Fibroblast of villous mesenchyme (primary cell): ENCODE measurements around the gene ARMC6. TPM values are rescaled to one million over a fixed set of nuclear protein-coding genes. Genes with fewer than 3 reads are reported as not detected.

Experiments
- DNase-seq: peaks from one replicate; pipeline ENCODE4 v3.0.0-alpha.2; 2010; ENCODE audit warnings: low read depth
- H3K4me3 ChIP-seq: 2 replicates; pipeline ENCODE4 v1.5.1; 2011; ENCODE audit warnings: low read depth, mild to moderate bottlenecking, low read length
- total RNA-seq: library from RNA; depleted of rRNA; stranded (reverse); fragments of >200 nt; gene quantifications from 2 replicates; pipeline ENCODE4 v1.2.3, GENCODE V29; 2012
- TF ChIP-seq, protein P1 (sequence below): IDR thresholded peaks from 2 replicates; pipeline ENCODE4 v1.5.1; 2012; ENCODE audit warnings: low read depth, mild to moderate bottlenecking, low read length; ENCODE audit not compliant: insufficient read depth

The ARMC6 gene
- 37.1 and 42.8 TPM in 2 replicates for total RNA-seq

GRCh38 chr19:19033426-19034203 lies at the start of gene ARMC6, which contains the start of gene SUGP2:
Gene ARMC6 (plus strand): TSS chr19:19033603. CDS start chr19:19034210, 607 bp downstream.
Gene SUGP2 (minus strand): TSS chr19:19033517. CDS start chr19:19031071, 2,446 bp downstream.
- H3K4me3 ChIP-seq = peak within 1 kb of the TSS; percentile 89
- TF ChIP-seq, protein P1, sequence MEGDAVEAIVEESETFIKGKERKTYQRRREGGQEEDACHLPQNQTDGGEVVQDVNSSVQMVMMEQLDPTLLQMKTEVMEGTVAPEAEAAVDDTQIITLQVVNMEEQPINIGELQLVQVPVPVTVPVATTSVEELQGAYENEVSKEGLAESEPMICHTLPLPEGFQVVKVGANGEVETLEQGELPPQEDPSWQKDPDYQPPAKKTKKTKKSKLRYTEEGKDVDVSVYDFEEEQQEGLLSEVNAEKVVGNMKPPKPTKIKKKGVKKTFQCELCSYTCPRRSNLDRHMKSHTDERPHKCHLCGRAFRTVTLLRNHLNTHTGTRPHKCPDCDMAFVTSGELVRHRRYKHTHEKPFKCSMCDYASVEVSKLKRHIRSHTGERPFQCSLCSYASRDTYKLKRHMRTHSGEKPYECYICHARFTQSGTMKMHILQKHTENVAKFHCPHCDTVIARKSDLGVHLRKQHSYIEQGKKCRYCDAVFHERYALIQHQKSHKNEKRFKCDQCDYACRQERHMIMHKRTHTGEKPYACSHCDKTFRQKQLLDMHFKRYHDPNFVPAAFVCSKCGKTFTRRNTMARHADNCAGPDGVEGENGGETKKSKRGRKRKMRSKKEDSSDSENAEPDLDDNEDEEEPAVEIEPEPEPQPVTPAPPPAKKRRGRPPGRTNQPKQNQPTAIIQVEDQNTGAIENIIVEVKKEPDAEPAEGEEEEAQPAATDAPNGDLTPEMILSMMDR = no peak
- peak; percentile 88 for DNase-seq

GRCh38 chr19:18984251-18984650 lies 49.2 kb upstream of the ARMC6 start:
- no peak for DNase-seq
- TF ChIP-seq, protein P1 = no peak
- no peak overlapping the region for H3K4me3 ChIP-seq

DNA sequence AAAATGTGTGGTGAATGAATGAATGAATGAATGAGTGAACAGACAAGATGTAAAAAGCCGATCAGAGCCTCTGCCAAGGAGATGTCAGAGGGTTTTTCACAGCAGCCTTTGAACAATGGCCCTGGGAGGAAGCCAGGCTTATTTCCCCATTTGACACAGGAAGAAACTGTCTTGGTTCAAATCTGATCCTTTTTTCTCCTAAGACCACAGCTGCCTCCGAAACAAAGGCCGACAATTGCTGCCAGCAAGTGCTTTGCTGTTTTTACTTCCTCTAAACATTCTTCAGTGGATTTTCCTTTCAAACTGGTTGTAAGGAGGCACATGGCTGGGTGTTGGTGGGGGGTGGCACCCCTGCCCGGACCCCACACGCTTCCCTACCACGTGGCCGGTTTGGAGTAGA lies 48.1 kb upstream of the ARMC6 start:
- TF ChIP-seq, protein P1 = no peak
- no peak overlapping the region for H3K4me3 ChIP-seq
- DNase-seq = no peak

- H3K4me3 ChIP-seq = no peak overlapping the region
- TF ChIP-seq, protein P1 = no peak
- DNase-seq = no peak
Measured at GRCh38 chr19:18987456-18987855, 45.9 kb upstream of the ARMC6 start.

GRCh38 chr19:18989316-18989715 lies 44.1 kb upstream of the ARMC6 start:
- DNase-seq = no peak
- TF ChIP-seq, protein P1 = no peak
- no peak overlapping the region for H3K4me3 ChIP-seq

DNA sequence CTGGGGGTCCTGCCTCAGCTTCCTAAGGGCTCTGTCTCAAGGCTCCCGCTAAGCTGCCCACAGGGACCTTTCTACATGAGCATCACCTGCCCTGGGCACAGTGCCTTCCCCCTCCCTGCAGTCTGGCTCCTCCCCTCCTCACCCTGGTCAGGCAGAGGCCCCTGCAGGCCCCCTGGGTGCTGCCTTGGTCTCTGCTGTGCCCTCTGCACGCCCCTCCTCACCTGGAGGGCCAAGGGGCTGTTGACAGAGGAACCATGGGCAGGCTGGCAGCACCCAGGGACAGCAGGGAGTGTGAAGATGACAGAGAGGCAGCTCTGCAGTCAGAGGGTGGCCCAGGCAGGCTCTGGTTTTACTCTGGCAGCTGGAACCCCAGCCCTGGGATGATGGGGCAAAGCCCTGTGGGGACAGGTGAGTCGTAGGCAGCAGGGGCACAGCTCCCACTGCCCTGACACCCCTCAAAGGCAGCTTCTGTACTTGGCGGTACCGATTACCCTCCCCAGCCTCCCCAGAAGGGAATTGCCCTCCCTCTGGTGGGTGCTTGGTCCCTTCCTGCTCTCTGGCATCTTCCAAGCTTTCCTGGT lies 43.2 kb upstream of the ARMC6 start:
- DNase-seq = no peak
- TF ChIP-seq, protein P1 = no peak

GRCh38 chr19:18991006-18991405 lies 42.4 kb upstream of the ARMC6 start:
- no peak for DNase-seq
- TF ChIP-seq, protein P1 = no peak

More for the DNA sequence above, 43.2 kb upstream of the ARMC6 start:
- H3K4me3 ChIP-seq = no peak overlapping the region

More at GRCh38 chr19:18991006-18991405, 42.4 kb upstream of the ARMC6 start:
- H3K4me3 ChIP-seq = no peak overlapping the region
